ENCODE measurements around the gene TCERG1L. TPM values are rescaled to one million over a fixed set of nuclear protein-coding genes. Genes with fewer than 3 reads are reported as not detected.

TCERG1L gene
- total RNA-seq, 1 experiment from 2014 or later, result not detected

GRCh38 chr10:131113709-131114291 lies 197.7 kb downstream of the TCERG1L start:
- Mint-ChIP-seq H3K4me3 (ENCODE audit: low read depth, unreplicated experiment) (no peak overlapping the region), H3K9me3 (ENCODE audit: low read depth, unreplicated experiment) (no peaks in the 10 kb centered on the region), H3K27ac (ENCODE audit: unreplicated experiment) (no peak overlapping the region), H3K4me1 (ENCODE audit: low read depth, unreplicated experiment) (no peaks in the 10 kb centered on the region), H3K27me3 (ENCODE audit: unreplicated experiment) (no peaks in the 10 kb centered on the region), H3K36me3 (ENCODE audit: insufficient read depth, unreplicated experiment) (peaks cover 4% of the 10 kb centered on the region)
- intact Hi-C loops (cut with micrococcal nuclease; ENCODE audit: unreplicated experiment), result no loop called here
- no peak for DNase-seq
- TF ChIP-seq, protein P1, sequence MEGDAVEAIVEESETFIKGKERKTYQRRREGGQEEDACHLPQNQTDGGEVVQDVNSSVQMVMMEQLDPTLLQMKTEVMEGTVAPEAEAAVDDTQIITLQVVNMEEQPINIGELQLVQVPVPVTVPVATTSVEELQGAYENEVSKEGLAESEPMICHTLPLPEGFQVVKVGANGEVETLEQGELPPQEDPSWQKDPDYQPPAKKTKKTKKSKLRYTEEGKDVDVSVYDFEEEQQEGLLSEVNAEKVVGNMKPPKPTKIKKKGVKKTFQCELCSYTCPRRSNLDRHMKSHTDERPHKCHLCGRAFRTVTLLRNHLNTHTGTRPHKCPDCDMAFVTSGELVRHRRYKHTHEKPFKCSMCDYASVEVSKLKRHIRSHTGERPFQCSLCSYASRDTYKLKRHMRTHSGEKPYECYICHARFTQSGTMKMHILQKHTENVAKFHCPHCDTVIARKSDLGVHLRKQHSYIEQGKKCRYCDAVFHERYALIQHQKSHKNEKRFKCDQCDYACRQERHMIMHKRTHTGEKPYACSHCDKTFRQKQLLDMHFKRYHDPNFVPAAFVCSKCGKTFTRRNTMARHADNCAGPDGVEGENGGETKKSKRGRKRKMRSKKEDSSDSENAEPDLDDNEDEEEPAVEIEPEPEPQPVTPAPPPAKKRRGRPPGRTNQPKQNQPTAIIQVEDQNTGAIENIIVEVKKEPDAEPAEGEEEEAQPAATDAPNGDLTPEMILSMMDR (IDR thresholded peaks at IDR 0.05; ENCODE audit: unreplicated experiment), result no peak
- no TSS peak for BruUV-seq (replicated peaks)
- CTCF ChIA-PET, result no interaction called here

GRCh38 chr10:131113165-131113564 lies 198.4 kb downstream of the TCERG1L start:
- intact Hi-C loops (cut with micrococcal nuclease; ENCODE audit: unreplicated experiment), result no loop called here
- Mint-ChIP-seq H3K27ac (ENCODE audit: unreplicated experiment) (no peak overlapping the region), H3K36me3 (ENCODE audit: insufficient read depth, unreplicated experiment) (peaks cover 4% of the 10 kb centered on the region), H3K4me3 (ENCODE audit: low read depth, unreplicated experiment) (no peak overlapping the region), H3K9me3 (ENCODE audit: low read depth, unreplicated experiment) (no peaks in the 10 kb centered on the region), H3K4me1 (ENCODE audit: low read depth, unreplicated experiment) (no peaks in the 10 kb centered on the region), H3K27me3 (ENCODE audit: unreplicated experiment) (no peaks in the 10 kb centered on the region)
- no peak for DNase-seq
- BruUV-seq (replicated peaks), result no TSS peak
- TF ChIP-seq, protein P1 (IDR thresholded peaks at IDR 0.05; ENCODE audit: unreplicated experiment), result no peak
- CTCF ChIA-PET, result interaction anchor here (0.6 kb wide), 1 partner anchor 1809 kb away, joined by 7 read pairs; no protein-coding TSS in a partner anchor

- intact Hi-C loops (cut with micrococcal nuclease; ENCODE audit: unreplicated experiment), result no loop called here
- TF ChIP-seq, protein P1 (IDR thresholded peaks at IDR 0.05; ENCODE audit: unreplicated experiment), result no peak
- H3K27me3 Mint-ChIP-seq (ENCODE audit: unreplicated experiment), result no peaks in the 10 kb centered on the region
- no peak for DNase-seq
- H3K4me3 Mint-ChIP-seq (ENCODE audit: low read depth, unreplicated experiment), result no peak overlapping the region
- no peaks in the 10 kb centered on the region for H3K4me1 Mint-ChIP-seq (ENCODE audit: low read depth, unreplicated experiment)
- CTCF ChIA-PET, result interaction anchor here (0.6 kb wide), 1 partner anchor 1808 kb away, joined by 7 read pairs; no protein-coding TSS in a partner anchor
- no peaks in the 10 kb centered on the region for H3K9me3 Mint-ChIP-seq (ENCODE audit: low read depth, unreplicated experiment)
- no TSS peak for BruUV-seq (replicated peaks)
- H3K27ac Mint-ChIP-seq (ENCODE audit: unreplicated experiment), result no peak overlapping the region
- H3K36me3 Mint-ChIP-seq (ENCODE audit: insufficient read depth, unreplicated experiment), result peaks cover 4% of the 10 kb centered on the region
Measured at GRCh38 chr10:131112691-131113090, 198.8 kb downstream of the TCERG1L start.

DNA sequence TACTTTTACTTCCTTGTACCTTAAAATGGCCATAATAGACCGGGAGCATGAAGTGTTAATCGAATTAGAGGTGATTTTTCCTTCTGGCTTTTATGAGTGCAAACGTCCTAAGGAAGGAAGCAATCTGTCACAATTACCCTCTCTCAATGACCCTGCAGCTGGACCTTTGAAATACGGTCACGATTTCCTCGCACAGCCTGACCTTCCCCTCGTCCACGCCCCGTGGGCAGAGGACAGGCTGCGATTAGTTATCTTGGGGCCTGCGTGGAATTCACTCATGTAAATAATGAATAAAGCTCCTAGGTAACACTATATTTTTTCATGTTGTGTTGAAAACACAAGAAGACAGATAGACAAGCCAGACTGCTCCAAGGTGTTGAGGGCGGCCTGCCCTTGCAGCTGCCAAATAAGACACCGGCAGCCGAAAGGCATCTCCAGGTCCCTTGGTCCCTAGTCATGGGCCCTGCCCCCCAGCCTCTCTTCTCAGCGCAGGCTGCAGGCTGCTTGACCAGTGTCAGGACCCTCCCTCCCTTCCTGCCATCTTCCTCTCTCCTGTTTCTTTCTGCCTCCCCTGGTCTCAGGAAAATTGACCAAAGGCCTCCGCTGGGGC lies 199.9 kb downstream of the TCERG1L start:
- no peaks in the 10 kb centered on the region for H3K27me3 Mint-ChIP-seq (ENCODE audit: unreplicated experiment)
- DNase-seq, result no peak
- no peak overlapping the region for H3K4me3 Mint-ChIP-seq (ENCODE audit: low read depth, unreplicated experiment)
- peaks cover 4% of the 10 kb centered on the region for H3K36me3 Mint-ChIP-seq (ENCODE audit: insufficient read depth, unreplicated experiment)
- CTCF ChIA-PET, result interaction anchor here (0.6 kb wide), 1 partner anchor 1195 kb away, joined by 3 read pairs; no protein-coding TSS in a partner anchor
- no TSS peak for BruUV-seq (replicated peaks)
- no peak overlapping the region for H3K27ac Mint-ChIP-seq (ENCODE audit: unreplicated experiment)
- TF ChIP-seq, protein P1 (IDR thresholded peaks at IDR 0.05; ENCODE audit: unreplicated experiment), result no peak
- no peaks in the 10 kb centered on the region for H3K4me1 Mint-ChIP-seq (ENCODE audit: low read depth, unreplicated experiment)
- no peaks in the 10 kb centered on the region for H3K9me3 Mint-ChIP-seq (ENCODE audit: low read depth, unreplicated experiment)
- intact Hi-C loops (cut with micrococcal nuclease; ENCODE audit: unreplicated experiment), result no loop called here

All from Calu3 (cell line).